OCI-LY3 (cell line): ENCODE results near the gene HEATR5B.

ENCODE experiments used
- CTCF ChIP-seq: fragments of 200-600, 300-600 bp; sonication (generic); IDR thresholded peaks from 2 replicates; pipeline ENCODE4 v1.5.1; 2014; ENCODE audit warnings: antibody characterized with exemption, low read length, low read depth
- EZH2phosphoT487 ChIP-seq: fragments of 200-600 bp; shearing (Covaris generic); IDR thresholded peaks from 2 replicates; pipeline ENCODE4 v1.6.1; 2018; ENCODE audit warnings: antibody characterized with exemption, mixed run types, low read depth

GRCh38 chr2:37091873-37092272, 7.7 kb upstream of the HEATR5B start:
- no peak for TF ChIP-seq CTCF
- TF ChIP-seq EZH2phosphoT487 = no peak
